Bone marrow (tissue), 2 donors: ENCODE results near the gene SARM1.
"Not testable (repeated sequence)": the region's sequence is repeated elsewhere in the genome, so short reads cannot be mapped to it uniquely, and the experiment has no call there.

Experiments
- DNase-seq, 2 donors: peaks; one replicate each; lab custom pipeline; 2025; lab: John Stamatoyannopoulos, UW

The SARM1 gene

DNA sequence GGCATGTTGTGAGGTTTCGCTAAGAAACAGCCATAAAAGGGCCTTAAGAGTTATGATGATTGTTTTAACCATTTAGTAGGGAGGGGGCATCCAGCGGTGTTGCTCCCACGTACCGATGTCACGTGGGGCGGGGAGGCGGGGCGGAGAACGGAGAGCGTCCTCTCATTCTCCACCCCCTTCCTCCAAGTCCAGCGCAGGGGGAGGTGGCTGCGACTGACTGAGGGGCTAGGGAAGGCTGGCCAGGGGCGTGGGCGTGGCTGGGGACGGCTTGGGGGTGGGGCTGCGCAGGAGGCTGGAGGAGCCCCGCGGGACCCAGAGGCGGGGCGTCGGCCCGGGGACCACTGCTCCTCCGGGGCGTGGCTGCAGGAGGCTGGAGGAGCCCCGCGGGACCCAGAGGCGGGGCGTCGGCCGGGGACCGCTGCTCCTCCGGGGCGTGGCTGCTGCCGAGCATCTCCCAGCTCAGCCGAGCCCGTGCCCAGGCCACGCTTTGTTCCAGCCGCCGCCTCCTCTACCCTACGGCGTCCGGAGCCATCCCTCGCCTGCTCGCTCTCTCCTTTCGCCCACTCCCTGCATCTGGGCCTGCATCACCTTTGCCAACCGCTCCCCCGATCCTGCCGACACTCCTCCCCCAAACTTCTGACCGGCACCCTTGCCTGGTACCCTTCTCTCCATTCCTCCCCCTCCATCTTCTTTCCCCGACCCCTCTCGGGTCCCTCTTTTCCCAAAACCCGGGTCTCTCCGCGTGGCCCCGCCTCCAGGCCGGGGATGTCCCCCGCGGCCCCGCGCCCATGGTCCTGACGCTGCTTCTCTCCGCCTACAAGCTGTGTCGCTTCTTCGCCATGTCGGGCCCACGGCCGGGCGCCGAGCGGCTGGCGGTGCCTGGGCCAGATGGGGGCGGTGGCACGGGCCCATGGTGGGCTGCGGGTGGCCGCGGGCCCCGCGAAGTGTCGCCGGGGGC lies at the start of gene SARM1:
SARM1 (plus strand) TSS at position 450 of the 958 bp plus-strand sequence; CDS start at position 789, 339 bp downstream.
- peak; percentile 66 to 70 for DNase-seq

DNA sequence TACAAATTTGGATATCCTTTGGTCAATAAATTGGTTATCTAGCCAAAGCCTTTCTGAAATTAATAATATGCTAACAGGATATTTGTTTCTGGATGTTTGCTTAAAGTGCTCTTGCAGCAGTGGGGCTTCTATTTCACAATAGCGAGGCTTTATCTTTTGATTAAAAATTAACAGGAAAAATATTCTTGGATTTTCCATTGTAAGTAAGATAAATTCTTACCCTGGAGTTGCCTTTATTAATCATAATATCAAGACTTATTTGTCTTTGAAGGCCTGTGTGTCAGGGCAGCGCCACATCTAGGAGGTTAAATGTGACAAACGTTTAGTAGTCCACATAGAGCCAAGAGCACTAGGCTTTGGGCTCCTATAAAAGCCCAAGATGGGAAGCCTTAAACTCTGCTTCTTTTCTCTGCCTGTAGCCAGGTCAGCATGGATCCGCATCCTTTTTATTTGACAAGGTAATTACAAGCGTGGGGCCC lies 47.2 kb upstream of the SARM1 start:
- DNase-seq = no peak

DNA sequence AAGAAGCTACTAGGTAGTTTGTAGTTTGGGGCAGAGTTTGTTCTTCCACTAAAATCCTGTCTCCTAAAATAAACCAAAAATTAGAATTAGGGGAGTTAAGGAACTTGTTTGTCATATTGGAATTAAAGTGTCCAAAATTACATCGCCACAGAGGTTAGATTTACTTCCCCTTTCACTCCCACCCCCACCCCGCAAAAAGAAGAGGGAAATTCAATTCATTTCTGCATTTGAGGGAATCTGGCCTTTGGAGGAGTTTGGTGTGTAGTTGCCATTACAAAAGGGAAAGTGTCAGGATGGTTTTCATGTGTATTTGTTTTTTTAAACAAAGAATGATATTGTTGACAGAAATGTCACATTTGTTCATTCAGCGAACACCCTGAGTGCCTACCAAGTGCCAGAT lies 46.7 kb upstream of the SARM1 start:
- DNase-seq = peak in 1 of 2 donors; percentile 2

DNA sequence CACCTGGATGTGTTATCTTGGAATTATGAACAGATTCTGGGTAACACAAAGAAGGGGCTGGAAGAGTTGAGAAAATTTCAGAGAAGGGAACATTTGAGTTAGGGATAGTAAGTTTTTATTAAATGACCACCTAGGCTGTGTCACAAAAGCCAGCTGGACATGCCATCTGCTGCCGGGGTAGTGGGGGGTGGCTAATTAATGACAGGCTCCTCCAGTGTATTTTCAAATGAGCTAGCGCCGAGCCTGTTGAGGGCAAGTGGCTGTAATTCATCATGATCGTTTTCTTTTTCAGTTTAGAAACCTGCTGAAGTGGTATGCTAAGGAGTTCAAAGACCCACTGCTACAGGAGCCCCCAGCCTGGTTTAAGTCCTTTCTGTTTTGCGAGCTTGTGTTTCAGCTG lies 46.3 kb upstream of the SARM1 start:
- DNase-seq = no peak

DNA sequence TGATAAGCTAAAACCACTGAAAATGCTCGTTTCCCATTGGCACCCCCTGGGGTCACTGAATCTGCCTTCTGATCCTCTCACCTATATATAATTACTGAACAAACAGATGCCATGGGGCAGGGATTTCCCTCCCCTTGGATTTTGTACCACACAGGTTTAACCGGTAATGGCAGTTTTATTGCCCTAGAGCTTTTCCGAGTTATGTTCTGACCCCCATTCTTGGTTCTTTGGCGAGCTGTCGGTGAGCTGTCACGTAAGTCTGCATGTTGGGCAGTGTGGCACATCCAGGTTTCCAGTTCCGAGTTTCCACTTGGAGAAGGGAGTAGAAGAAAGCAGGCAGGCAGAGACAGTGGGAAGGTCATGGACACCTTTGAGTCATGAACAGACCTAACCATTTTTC lies 45.4 kb upstream of the SARM1 start:
- no peak for DNase-seq

DNA sequence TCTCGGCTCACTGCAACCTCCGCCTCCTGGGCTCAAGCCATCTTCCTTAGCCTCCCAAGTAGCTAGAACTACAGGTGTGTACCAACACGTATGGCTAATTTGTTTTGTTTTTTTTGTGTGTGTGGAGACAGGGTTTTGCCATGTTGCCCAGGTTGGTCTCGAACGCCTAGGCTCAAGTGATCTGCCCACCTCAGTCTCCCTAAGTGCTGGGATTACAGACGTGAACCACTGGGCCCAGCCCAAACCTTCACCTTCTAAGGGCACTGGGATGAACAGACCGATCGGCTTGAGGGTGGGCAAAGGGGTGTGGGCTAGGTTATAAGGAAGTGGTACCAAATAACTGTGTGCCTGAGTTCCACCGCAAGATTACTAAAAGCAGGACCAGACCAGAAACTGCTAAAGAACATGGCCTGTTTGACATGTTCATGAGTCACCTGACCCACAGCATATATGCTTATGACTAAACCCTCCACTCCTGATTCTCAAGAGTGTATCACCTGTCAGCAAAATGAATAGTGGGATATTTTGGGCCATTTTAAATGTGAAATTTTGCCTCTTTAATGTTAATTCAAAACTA lies 44.4 kb upstream of the SARM1 start:
- DNase-seq = no peak

DNA sequence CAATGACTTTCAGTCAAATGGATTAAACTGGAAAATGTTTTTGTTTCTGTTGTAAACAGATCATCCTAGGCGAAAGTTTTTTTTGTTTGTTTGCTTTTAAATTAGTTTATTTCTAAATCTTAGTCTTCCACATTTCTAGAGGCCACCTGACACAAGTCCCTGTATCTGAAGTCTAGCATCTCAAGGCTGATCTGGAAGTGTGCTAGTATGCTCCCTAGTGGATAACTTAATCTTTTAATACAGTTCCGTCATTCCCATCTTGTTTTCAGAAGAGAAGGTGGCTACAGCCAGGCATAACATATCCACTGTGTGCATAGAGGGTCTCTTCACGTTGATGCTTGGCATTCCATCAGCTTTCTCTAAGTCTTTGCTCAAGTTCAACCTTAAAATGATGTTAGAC lies 43.8 kb upstream of the SARM1 start:
- no peak for DNase-seq

DNA sequence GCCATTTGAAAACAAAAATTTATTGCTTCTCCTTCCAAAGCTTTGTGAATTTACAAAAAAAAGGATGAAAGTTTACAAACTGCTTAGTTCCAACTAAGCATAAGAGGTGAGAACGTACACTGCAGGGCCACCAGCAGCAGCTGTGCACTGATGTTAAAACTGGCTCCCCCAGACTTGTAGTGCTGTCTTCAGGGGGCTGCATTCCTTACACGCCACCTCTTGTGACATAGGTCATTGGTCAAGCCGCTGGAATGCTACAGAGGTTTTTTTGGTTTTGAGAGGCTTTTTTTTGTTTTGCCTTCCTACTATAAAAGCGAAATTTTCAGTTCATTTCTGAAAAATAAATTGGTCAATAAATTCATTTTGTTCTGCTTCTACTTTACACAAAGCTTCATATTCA lies 43.2 kb upstream of the SARM1 start:
- DNase-seq = no peak

DNA sequence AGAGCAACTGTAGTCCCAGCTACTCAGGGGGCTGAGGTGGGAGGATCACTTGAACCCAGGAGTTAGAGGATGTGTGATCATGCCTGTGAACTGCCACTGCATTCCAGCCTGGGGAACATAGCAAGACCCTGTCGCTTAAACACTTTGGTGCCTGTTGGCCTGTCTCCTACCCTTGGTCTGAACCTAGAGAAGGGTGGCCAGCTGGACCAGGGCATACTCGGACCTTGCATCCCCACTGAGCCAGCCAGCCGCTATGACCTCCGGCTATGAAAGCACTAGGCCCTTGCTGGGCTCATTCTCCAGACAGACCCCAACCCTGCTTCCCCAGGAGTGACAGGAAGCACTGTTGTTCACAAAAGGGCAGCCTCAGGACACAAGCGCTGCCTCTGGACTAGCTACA lies 40.8 kb upstream of the SARM1 start:
- DNase-seq = no peak

DNA sequence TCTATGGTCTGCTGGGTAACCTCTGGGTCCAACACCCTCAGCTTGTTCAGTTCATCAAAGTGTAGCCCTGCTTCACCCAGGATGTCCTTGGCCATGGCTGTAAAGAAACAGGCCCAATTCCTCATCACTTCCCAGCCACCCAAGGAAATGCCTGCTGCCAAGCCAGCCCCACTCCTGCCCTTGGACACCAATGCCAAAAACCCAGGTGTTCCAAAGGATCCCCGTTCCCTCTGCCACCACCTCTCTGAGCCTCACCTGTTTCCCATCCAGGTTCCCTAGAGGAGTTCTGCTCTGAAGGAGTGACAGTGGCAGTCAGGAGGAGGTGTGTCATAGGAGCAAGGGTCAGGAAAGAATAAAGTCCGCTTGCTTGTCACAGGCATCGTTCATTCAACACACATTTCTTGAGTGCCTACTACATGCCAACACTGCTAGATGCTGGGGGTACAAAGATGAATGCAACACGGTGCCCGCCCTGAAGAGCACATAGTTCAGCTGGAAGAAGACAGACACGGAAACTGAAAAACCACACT lies 39.5 kb upstream of the SARM1 start:
- DNase-seq = no peak

DNA sequence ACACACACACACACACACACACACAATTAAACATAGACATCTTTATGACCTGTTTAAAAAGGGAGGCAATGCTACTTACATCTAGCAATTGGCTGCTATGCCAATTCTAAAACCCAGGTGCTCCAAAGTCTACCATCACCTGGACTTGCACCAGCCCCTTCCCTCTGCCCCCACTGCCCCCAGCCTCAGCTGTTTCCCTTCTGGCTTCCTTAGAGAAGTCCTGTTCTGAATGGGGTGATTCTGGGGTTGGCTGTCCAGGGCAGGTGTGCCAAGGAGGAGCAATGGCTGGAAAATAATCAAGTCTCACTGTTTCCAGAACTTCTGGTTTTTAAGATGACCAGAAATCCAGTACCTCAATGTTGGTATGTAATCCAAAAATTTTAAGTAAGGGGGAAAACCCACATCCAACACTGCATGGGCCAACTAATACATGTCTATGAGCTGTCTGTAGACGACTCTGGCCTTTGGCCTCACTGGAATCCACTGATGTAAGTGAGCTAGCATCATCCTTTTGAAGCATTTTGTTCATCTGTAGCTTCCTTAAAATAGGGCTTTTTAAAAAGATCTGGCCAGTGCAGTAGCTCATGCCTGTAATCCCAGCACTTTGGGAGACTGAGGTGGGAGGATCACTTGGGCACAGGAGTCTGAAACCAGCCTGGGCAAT lies 38.3 kb upstream of the SARM1 start:
- DNase-seq = no peak

DNA sequence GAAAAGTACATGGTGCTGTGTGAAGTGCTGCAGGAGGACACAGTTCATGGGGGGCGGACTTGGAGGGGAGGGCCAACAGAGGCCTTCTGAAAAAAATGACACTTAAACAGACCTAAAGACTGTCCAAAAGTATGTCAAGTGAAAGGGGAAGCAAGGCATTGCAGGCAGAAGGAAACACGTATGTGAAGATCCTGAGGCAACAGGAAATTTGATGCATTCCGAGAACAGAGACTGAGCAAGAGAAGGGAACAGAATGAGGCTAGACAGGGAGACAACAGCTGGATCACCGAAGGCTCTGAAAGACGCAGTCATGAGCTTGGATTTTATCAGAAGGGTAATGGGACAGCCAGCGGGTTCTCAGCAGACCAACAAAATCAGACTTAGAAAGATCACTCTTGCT lies 37.3 kb upstream of the SARM1 start:
- peak in 1 of 2 donors; percentile 2 for DNase-seq

DNA sequence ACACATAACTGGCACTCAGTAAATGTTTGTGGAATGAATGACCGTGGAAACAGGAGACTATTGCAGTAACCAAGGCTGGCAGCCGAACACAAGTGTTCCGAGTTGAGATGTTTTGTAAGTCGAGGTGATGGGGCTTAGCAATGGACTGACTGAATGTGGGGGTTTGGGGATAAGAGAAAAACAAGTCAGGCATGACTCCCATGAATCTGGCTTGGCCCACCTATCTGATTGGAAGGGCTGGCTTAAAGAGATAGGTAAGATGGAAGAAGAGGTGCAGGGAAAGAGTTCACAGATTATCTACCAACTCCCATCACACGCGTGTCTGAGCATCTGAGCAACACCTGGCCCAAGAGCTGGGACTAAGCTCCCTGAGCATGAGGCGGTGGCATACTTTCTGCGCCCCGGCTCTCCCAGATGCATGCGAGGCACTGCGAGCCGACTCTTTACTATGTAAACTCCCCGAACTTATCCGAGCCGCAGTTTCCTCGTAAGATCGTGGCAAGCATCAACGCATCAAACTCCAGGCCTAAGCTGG lies 36.8 kb upstream of the SARM1 start:
- no peak for DNase-seq

DNA sequence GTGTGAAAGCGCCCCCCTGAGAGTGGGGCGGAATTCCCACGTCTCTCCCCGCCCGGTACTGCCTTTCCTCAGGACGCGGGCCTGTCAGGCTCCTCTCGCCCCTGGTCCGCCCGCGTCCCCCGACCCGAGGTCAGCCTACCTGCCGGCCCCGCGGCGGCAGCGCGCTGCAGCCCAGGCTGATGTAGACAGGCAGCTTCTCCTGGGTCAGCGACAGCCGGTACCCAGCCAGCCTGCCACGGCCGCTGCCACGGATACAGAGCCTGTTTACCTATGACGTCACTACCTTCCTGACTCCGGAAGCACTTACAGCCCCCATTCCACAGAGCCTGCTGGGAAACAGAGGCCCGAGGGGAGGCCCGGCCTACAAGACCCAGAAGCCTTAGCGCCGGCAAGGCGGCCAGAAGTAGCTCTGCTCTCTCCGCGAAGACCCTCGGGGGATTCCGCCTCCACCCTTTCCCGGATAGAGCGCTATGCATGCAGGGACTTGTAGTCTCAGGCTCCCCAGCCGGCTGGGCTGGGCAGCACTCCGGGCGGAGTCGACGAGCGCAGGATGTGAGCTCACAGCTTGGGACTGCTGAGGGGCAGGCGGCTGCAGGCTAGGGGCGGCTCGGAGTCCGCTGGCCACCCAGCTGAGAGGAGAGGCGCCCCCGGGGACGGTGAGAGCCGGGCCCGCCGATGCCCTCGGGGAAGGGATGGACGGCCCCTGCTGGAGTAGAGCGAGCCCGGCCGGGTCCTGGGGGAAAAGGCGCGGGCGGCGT lies 36.1 kb upstream of the SARM1 start, which contains the start of the genes IFT20 and TNFAIP1:
IFT20 (minus strand) TSS at position 272 of the 758 bp plus-strand sequence. CDS start 3,487 bp downstream, outside the sequence.
TNFAIP1 (plus strand) TSS at position 561 of the 758 bp plus-strand sequence. CDS start 3,761 bp downstream, outside the sequence.
- DNase-seq = peak; percentile 75 to 99

DNA sequence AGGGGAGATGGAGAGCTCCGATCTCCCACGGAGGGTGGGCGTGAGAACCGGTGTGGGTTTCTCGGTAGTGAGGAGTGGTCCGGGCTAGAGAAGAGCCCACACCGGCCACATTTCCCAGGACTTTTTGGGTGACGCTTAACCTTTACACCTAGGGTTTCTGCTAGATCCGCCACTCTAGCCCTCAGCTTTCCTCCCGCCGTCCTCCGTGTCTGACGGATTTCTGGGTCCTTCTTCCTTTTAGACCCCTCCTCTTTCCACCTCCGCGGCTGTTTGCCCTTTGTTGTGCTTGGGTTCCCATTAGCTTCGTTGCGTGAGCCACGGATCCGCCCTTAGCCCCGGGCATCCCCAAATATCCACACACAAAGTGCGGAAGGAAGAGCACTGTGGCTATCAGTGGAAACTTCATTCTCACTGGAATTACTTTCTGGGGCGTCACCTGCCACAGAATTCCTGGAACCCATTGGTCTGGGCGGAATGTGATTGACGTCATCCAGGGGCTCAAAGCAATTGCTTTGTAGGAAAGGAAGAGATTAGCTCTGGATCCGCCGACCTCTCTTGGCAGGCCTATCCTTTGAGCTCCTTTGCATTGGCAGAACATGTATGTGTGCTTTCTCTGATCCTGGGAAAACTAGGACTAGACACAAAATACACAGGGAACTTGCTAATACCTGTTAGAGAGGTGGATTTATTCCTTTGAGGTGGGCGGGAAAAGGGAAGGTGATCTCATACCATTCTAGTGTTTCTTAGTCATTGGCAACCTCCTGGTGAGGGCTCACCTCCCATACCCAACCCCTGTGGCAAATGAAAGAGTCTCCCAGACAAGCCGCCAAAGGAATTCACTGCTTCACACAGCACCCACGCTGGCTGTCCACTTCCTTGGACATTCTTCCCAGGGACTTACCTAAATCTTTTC lies 35.3 kb upstream of the SARM1 start:
- no peak for DNase-seq

DNA sequence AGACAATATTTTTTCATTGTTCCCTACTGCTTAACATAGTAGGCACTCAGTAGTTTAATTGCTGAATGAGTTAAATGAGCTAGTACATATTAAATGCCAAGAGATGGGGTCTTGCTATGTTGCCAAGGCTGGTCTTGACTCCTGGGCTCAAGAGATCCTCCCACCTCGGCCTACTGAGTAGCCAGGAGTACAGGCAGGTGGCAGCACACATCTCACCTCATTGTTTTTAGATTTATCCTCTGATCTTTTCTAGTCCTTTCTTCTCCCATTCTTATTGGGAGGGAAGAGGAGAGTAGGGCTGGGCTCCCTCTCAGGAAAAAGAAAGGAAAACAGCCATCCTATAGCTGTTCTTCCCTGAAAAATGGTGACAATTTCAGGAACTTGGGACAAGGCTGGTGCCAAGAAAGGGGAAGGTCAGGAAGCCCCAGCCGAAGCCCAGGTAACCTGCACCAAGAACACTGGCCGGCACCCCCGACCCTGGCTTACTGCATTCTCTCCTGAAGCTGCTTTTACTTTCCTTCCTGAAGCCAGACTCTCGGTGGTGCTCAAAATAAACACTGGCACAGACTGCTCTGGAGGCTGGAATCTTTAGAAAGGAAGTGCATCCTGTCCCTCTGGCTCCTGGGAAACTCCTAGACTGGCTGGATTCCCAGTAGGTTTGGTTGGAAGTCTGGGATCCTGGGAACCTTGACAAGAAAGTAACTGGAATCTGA lies 33.3 kb upstream of the SARM1 start:
- no peak for DNase-seq

DNA sequence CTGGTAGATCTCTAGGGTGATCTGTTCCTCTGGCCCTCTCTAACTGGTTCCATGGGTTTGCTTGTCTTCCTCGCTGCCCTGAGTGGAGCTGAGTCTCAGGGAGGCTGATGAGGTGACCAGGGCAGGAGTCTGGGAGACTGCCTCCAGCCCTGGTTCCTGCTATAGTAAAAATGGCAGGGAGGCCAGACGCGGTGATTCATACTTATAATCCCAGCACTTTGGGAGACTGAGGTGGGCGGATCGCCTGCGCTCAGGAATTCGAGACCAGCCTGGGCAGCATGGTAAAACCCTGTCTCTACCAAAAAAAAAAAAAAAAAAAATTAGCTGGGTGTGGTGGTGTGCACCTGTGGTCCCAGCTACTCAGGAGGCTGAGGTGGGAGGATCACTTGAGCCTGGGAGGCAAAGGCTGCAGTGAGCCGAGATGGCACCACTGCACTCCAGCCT lies 32.7 kb upstream of the SARM1 start:
- DNase-seq = not testable (repeated sequence)

DNA sequence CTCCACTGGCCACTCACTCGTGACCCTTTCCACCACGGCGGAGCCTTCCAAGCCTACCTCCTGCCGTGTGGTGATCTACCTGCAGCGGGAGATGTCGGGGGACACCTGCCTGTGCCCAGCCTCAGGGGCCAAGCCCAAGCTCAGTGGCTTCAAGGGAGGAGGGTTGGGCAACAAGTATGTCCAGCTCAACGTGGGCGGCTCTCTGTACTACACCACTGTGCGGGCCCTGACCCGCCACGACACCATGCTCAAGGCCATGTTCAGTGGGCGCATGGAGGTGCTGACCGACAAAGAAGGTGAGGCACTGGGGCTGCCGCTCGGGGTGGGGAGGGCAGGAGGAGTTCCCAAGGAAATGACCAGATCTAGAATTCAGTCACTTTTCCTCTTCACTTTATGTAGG lies 32.1 kb upstream of the SARM1 start:
- no peak for DNase-seq

DNA sequence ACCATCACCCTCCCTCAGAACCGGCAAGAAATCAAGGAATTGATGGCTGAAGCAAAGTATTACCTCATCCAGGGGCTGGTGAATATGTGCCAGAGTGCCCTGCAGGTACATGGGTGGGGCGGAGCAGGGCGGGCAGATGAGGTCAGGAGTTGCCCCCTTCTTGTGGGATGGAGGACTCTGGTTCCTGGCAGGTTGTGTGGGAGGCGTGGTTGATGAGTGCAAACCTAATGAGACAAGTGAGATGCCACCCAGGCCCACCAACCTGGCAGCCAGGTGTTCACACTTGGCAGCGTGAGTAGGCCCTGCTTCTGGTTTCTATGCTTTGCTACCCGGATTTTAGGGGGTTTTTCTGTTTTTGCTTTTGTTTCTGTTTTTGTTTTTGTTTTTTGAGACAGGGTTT lies 31.1 kb upstream of the SARM1 start:
- DNase-seq = no peak
